H9 (cell line): Measurements from ENCODE around the gene RCAN1. TPM values are rescaled to one million over a fixed set of nuclear protein-coding genes. Genes with fewer than 3 reads are reported as not detected.

Experiments used
- DNase-seq: peaks from one replicate; pipeline ENCODE4 v3.0.0-alpha.2; 2017
- H2AFZ ChIP-seq: one replicate; pipeline ENCODE4 v1.6.1; 2013; ENCODE audit warnings: mild to moderate bottlenecking, low read length, control low read depth, moderate library complexity
- H2AK5ac ChIP-seq: 2 replicates; pipeline ENCODE4 v1.6.1; 2013; ENCODE audit warnings: low read length, control low read depth, mixed read lengths; ENCODE audit not compliant: insufficient read length
- H2BK120ac ChIP-seq: one replicate; pipeline ENCODE4 v1.6.1; 2013; ENCODE audit warnings: low read depth, mild to moderate bottlenecking, low read length, control low read depth, inconsistent platforms; ENCODE audit not compliant: poor library complexity, severe bottlenecking
- H2BK12ac ChIP-seq: 2 replicates; pipeline ENCODE4 v1.6.1; 2013; ENCODE audit warnings: low read length, control low read depth, mixed read lengths, low read depth; ENCODE audit not compliant: insufficient read length
- H2BK15ac ChIP-seq: 2 replicates; pipeline ENCODE4 v1.6.1; 2013; ENCODE audit warnings: low read depth, low read length, control low read depth
- H2BK20ac ChIP-seq: one replicate; pipeline ENCODE4 v1.6.1; 2013; ENCODE audit warnings: low read depth, mild to moderate bottlenecking, low read length, control low read depth, inconsistent platforms; ENCODE audit not compliant: poor library complexity, severe bottlenecking
- H2BK5ac ChIP-seq: 2 replicates; pipeline ENCODE4 v1.6.1; 2013; ENCODE audit warnings: low read length, control low read depth, mixed read lengths; ENCODE audit not compliant: insufficient read length
- H3K14ac ChIP-seq: 2 replicates; pipeline ENCODE4 v1.6.1; 2013; ENCODE audit warnings: low read length, control low read depth; ENCODE audit not compliant: insufficient read depth
- H3K18ac ChIP-seq: 2 replicates; pipeline ENCODE4 v1.6.1; 2013; ENCODE audit warnings: low read depth, mild to moderate bottlenecking, mixed read lengths, low read length, control low read depth; ENCODE audit not compliant: insufficient read length
- H3K23ac ChIP-seq: 2 replicates; pipeline ENCODE4 v1.6.1; 2013; ENCODE audit warnings: low read length, control low read depth, mixed read lengths, low read depth; ENCODE audit not compliant: insufficient read length
- H3K23me2 ChIP-seq: 2 replicates; pipeline ENCODE4 v1.6.1; 2013; ENCODE audit warnings: low read depth, mild to moderate bottlenecking, mixed read lengths, low read length, control low read depth; ENCODE audit not compliant: insufficient read length, poor library complexity, severe bottlenecking
- H3K27ac ChIP-seq: 2 replicates; pipeline ENCODE4 v1.5.1; 2013; ENCODE audit warnings: low read length, control low read depth, mixed read lengths, low read depth; ENCODE audit not compliant: insufficient read length
- H3K27me3 ChIP-seq: 2 replicates; pipeline ENCODE4 v1.6.1; 2013; ENCODE audit warnings: low read length, control low read depth, inconsistent platforms; ENCODE audit not compliant: insufficient read depth
- H3K4ac ChIP-seq: 2 replicates; pipeline ENCODE4 v1.6.1; 2013; ENCODE audit warnings: low read depth, mild to moderate bottlenecking, control low read depth, inconsistent platforms, low read length, moderate library complexity
- H3K4me1 ChIP-seq: 2 replicates; pipeline ENCODE4 v1.6.1; 2013; ENCODE audit warnings: low read length, control low read depth, inconsistent platforms; ENCODE audit not compliant: insufficient read depth
- H3K4me2 ChIP-seq: 2 replicates; pipeline ENCODE4 v1.6.1; 2013; ENCODE audit warnings: low read length, control low read depth, mixed read lengths; ENCODE audit not compliant: insufficient read length, insufficient read depth
- H3K56ac ChIP-seq: 2 replicates; pipeline ENCODE4 v1.6.1; 2013; ENCODE audit warnings: low read depth, mild to moderate bottlenecking, mixed read lengths, low read length, control low read depth; ENCODE audit not compliant: insufficient read length
- H3K79me1 ChIP-seq: 2 replicates; pipeline ENCODE4 v1.6.1; 2013; ENCODE audit warnings: low read depth, mild to moderate bottlenecking, moderate library complexity, low read length, control low read depth, inconsistent platforms; ENCODE audit not compliant: insufficient read depth, poor library complexity, severe bottlenecking
- H3K79me2 ChIP-seq: 2 replicates; pipeline ENCODE4 v1.6.1; 2013; ENCODE audit warnings: low read length, control low read depth, inconsistent platforms; ENCODE audit not compliant: insufficient read depth
- H3K9ac ChIP-seq: 2 replicates; pipeline ENCODE4 v1.6.1; 2013; ENCODE audit warnings: low read length, control low read depth, mixed read lengths; ENCODE audit not compliant: insufficient read length; ENCODE audit errors: extremely low read depth
- H3K9me3 ChIP-seq: one replicate; pipeline ENCODE4 v1.6.1; 2013; ENCODE audit warnings: low read depth, low read length, inconsistent platforms; ENCODE audit not compliant: control insufficient read depth
- H3T11ph ChIP-seq: one replicate; pipeline ENCODE4 v1.6.1; 2013; ENCODE audit warnings: mild to moderate bottlenecking, low read length, control low read depth, inconsistent platforms
- H4K20me1 ChIP-seq: one replicate; pipeline ENCODE4 v1.6.1; 2013; ENCODE audit not compliant: control insufficient read depth, insufficient read length, insufficient read depth
- H4K5ac ChIP-seq: 2 replicates; pipeline ENCODE4 v1.6.1; 2013; ENCODE audit warnings: low read depth, mild to moderate bottlenecking, mixed read lengths, low read length, control low read depth; ENCODE audit not compliant: insufficient read length
- H4K8ac ChIP-seq: replicated peaks from 2 replicates; pipeline ENCODE4 v1.6.1; 2013; ENCODE audit warnings: low read length, control low read depth, mixed read lengths, low read depth; ENCODE audit not compliant: insufficient read length
- H4K91ac ChIP-seq: 2 replicates; pipeline ENCODE4 v1.6.1; 2013; ENCODE audit warnings: low read depth, mild to moderate bottlenecking, moderate library complexity, mixed read lengths, low read length, control low read depth; ENCODE audit not compliant: insufficient read length
- H3K27ac Mint-ChIP-seq, 3 experiments: 2 replicates in 2 of 3; 3 replicates in 1 of 3; pipeline ENCODE4 v1.8.0; 2020 to 2021; ENCODE audit warnings: mixed read lengths in 3 of 3, mild to moderate bottlenecking in 1 of 3, moderate library complexity in 1 of 3
- H3K27me3 Mint-ChIP-seq: 2 replicates; pipeline ENCODE4 v1.8.0; 2021; ENCODE audit warnings: low read depth, mild to moderate bottlenecking, moderate library complexity, mixed read lengths
- H3K36me3 Mint-ChIP-seq, 3 experiments: 2 replicates in 2 of 3; 3 replicates in 1 of 3; pipeline ENCODE4 v1.8.0; 2020 to 2021; ENCODE audit warnings: low read depth in 3 of 3, mixed read lengths in 3 of 3; ENCODE audit not compliant: insufficient read depth in 1 of 3
- H3K4me1 Mint-ChIP-seq, 2 experiments: 2 replicates each; pipeline ENCODE4 v1.8.0; 2020; ENCODE audit warnings: mixed read lengths in 2 of 2
- H3K4me3 Mint-ChIP-seq, 2 experiments: 2 replicates in 1 of 2; 3 replicates in 1 of 2; pipeline ENCODE4 v1.8.0; 2020 to 2021; ENCODE audit warnings: mild to moderate bottlenecking in 2 of 2, mixed read lengths in 2 of 2, moderate library complexity in 1 of 2
- H3K9me3 Mint-ChIP-seq, 2 experiments: 2 replicates in 1 of 2; 3 replicates in 1 of 2; pipeline ENCODE4 v1.8.0; 2020; ENCODE audit warnings: mild to moderate bottlenecking in 2 of 2, mixed read lengths in 2 of 2, moderate library complexity in 1 of 2
- CTCF ChIP-seq: fragments of 200-600 bp; sonication (generic); conservative IDR thresholded peaks from 3 replicates; pipeline ENCODE4 v1.8.0; 2021; ENCODE audit warnings: antibody characterized with exemption, mild to moderate bottlenecking
- total RNA-seq: library from RNA; stranded (reverse); gene quantifications from 2 replicates; pipeline ENCODE4 v1.2.1, GENCODE V29; 2021

Gene RCAN1
- total RNA-seq, 1 experiment from 2014 or later: 7.0 TPM

DNA sequence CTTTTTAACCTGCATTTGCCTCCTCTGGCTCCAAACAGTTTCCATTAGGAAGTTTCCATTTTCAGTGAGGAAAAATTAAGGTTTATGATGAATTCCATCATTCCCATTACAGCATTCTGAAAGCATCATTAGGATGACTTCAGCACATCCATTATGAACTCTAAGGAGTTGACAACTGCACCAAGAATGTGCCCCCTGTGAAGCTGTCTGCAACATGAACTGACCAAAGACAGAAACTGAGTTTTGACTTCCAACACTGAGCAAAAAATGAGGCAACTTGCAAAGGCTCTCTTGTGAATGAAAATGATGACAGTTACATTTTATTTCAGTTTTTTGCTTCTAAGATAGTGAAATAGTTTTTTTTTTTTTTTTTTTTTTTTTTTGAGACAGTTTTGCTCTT, 84.7 kb downstream of the RCAN1 start:
- DNase-seq: no peak
- no peaks in the 10 kb centered on the region for H3K27me3 ChIP-seq
- Mint-ChIP-seq H3K27me3 (peaks cover 3% of the 10 kb centered on the region), H3K36me3 (no peaks in the 10 kb centered on the region; a peak in 1 of 7 replicates), H3K27ac (no peak overlapping the region), H3K9me3 (peaks cover 0 to 2% of the 10 kb centered on the region in 2 experiments; a peak in 3 of 5 replicates), H3K4me1 (peaks cover 25 to 29% of the 10 kb centered on the region in 2 experiments), H3K4me3 (no peak overlapping the region)
- H4K8ac ChIP-seq: no peak overlapping the region
- H2BK20ac ChIP-seq: no peak overlapping the region
- no peaks in the 10 kb centered on the region for H3K23me2 ChIP-seq
- H3K9me3 ChIP-seq: no peaks in the 10 kb centered on the region
- H3K4ac ChIP-seq: no peak overlapping the region
- H3K9ac ChIP-seq: no peak overlapping the region
- H3K79me2 ChIP-seq: no peaks in the 10 kb centered on the region
- no peak overlapping the region for H3T11ph ChIP-seq
- H3K4me1 ChIP-seq: no peaks in the 10 kb centered on the region; the same call in 1 of the 2 replicates
- H3K18ac ChIP-seq: no peak overlapping the region
- no peak overlapping the region for H2AK5ac ChIP-seq
- no peaks in the 10 kb centered on the region for H3K79me1 ChIP-seq
- no peak overlapping the region for H4K5ac ChIP-seq
- H2AFZ ChIP-seq: no peak overlapping the region
- no peak overlapping the region for H3K14ac ChIP-seq
- no peak overlapping the region for H3K4me2 ChIP-seq
- no peak overlapping the region for H2BK5ac ChIP-seq
- no peak overlapping the region for H2BK120ac ChIP-seq
- H4K91ac ChIP-seq: no peak overlapping the region
- H2BK12ac ChIP-seq: no peak overlapping the region
- no peak overlapping the region for H3K27ac ChIP-seq
- H4K20me1 ChIP-seq: no peaks in the 10 kb centered on the region
- H2BK15ac ChIP-seq: no peak overlapping the region
- TF ChIP-seq CTCF: no peak
- H3K23ac ChIP-seq: no peak overlapping the region
- no peak overlapping the region for H3K56ac ChIP-seq
